ENCODE results near the gene PHF5A.

The PHF5A gene, protein sequence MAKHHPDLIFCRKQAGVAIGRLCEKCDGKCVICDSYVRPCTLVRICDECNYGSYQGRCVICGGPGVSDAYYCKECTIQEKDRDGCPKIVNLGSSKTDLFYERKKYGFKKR

DNA sequence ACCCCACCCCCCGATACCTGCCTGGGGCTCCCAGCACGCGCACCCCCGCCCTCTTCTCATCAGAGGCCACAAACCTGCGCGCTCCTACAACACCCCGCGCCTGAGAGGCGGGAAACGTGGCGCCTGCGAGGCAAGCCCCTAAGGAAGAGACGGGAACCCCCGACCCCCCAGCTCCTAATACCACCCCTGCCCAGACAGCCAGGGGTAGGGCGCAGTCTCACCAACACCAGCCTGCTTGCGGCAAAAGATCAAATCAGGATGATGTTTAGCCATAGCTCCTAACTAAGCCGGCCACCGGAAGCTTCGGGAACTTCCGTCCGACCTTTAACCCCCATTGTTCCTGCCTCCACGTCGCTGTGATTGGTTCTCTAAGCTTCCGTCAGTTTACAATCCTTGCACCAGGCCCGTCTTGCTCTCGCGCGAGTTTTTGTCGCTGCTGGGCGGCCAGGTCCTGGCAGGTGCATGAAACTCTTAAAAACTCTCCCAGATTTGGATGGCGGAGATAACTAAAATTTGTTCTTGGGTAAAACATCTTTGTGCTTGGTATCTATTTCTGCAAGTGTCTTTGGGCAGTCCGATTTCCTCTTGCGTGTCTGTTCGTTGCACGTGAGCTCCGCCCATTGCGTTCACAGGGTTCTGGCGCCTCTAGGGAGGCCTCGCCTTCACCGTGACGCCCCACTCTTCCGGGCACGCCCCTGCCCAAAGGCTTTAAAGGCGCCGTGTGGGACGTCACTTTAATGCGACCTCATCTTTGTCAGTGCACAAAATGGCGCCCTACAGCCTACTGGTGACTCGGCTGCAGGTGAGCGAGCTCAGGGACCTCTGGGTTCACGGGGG lies at the start of gene PHF5A, which contains the start of gene ACO2:
TSS of gene PHF5A (minus strand) at position 312 of the 837 bp plus-strand sequence. CDS start at position 273, 39 bp downstream.
TSS of gene ACO2 (plus strand) at position 737 of the 837 bp plus-strand sequence. CDS start at position 767, 30 bp downstream.
- DNase-seq (ENCODE audit: low read depth), result peak; percentile 99
- H3K27me3 ChIP-seq (replicated peaks; ENCODE audit: control insufficient read depth, insufficient read depth, low read length), result no peaks in the 10 kb centered on the region
- peaks cover 31% of the 10 kb centered on the region for H3K4me1 ChIP-seq (ENCODE audit: control insufficient read depth, insufficient read depth, low read length)
- peaks cover 42% of the 10 kb centered on the region for H3K36me3 ChIP-seq (ENCODE audit: control insufficient read depth, insufficient read depth, low read length, severe bottlenecking)
- H3K9ac ChIP-seq (ENCODE audit: low read length), result peak within 1 kb of the TSS; percentile 93
- peak within 1 kb of the TSS; percentile 94 for H3K4me3 ChIP-seq (ENCODE audit: low read length)
- no peaks in the 10 kb centered on the region for H3K9me3 ChIP-seq (ENCODE audit: control insufficient read depth, low read length)

DNA sequence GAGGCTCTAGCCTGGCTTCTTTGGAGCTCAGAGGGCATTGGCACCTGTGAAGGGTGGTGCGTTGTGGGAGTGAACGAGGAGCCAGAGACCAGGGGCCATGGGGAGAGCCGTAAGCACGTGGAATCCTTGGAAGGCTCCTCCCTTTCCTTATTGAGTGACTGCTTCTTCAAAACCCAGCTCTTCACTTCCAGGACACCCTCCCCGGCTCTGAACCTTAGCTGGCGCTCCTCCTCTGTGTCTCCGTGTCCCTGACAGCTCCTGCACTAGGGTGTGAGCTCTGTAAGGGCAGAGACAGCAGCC lies 49.5 kb upstream of the PHF5A start:
- H3K9ac ChIP-seq (ENCODE audit: low read length), result no peak overlapping the region
- no peaks in the 10 kb centered on the region for H3K27me3 ChIP-seq (replicated peaks; ENCODE audit: control insufficient read depth, insufficient read depth, low read length)
- H3K4me1 ChIP-seq (ENCODE audit: control insufficient read depth, insufficient read depth, low read length), result peaks cover 10% of the 10 kb centered on the region
- H3K9me3 ChIP-seq (ENCODE audit: control insufficient read depth, low read length), result no peaks in the 10 kb centered on the region
- peaks cover 70% of the 10 kb centered on the region for H3K36me3 ChIP-seq (ENCODE audit: control insufficient read depth, insufficient read depth, low read length, severe bottlenecking)
- H3K4me3 ChIP-seq (ENCODE audit: low read length), result no peak overlapping the region
- no peak for DNase-seq (ENCODE audit: low read depth)

DNA sequence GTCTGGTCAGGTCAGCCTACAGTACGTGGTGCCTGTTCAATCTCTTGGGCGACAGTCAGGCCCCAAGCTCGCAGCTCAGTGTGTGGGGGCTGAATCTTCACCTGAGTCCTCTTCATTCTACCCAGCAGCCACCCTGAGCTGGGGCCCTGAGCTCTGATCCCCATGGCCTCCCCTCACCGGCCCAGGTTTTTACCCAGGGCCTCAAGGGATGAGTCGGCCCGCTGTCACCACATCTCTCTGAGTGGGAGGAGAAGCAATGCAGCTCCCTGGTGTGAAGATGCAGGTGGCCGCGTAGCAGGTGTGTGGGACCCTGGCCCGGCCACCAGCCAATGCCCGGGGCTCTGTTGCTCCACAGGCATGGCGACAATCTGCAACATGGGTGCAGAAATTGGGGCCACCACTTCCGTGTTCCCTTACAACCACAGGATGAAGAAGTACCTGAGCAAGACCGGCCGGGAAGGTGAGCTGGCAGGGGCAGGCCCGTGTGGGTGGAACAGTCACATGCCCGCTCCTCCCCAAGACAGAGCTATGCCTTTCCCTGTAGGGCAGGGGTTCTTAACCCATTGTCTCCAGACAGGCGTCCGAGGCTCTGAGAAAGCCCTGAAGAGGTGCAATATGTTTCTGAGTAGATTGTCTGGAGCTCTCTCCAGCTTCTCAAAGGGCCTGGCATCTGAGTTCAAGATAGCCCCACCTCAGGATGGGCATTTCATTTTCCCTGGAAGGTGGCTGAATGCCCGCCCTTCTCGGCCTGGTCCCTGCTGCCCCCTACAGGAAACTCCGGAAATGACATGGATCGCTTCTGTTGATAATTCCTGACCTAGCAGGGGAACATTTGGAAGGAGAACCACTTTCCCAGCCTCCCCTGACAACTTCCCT lies 48.9 kb upstream of the PHF5A start:
- peaks cover 15% of the 10 kb centered on the region for H3K4me1 ChIP-seq (ENCODE audit: control insufficient read depth, insufficient read depth, low read length)
- H3K4me3 ChIP-seq (ENCODE audit: low read length), result no peak overlapping the region
- no peaks in the 10 kb centered on the region for H3K9me3 ChIP-seq (ENCODE audit: control insufficient read depth, low read length)
- no peak overlapping the region for H3K9ac ChIP-seq (ENCODE audit: low read length)
- no peaks in the 10 kb centered on the region for H3K27me3 ChIP-seq (replicated peaks; ENCODE audit: control insufficient read depth, insufficient read depth, low read length)
- H3K36me3 ChIP-seq (ENCODE audit: control insufficient read depth, insufficient read depth, low read length, severe bottlenecking), result peaks cover 73% of the 10 kb centered on the region
- peak; percentile 85 for DNase-seq (ENCODE audit: low read depth)

DNA sequence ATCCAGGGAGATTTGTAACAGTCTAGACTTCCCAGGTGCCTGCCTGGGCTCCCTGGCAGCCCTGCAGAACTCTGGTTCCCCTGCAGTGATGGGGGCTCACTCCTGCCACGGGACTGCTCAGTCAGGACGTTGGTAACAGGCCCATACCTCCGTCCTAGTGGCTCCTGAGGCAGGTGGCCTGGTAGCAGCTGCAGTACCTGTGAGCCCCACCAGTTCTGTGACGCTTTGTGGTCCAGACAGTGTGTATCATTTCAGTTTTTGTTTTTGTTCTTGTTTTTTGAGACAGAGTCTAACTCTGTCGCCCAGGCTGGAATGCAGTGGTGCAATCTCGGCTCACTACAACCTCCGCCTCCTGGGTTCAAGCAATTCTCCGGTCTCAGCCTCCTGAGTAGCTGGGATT lies 48.0 kb upstream of the PHF5A start:
- no peaks in the 10 kb centered on the region for H3K9me3 ChIP-seq (ENCODE audit: control insufficient read depth, low read length)
- no peak for DNase-seq (ENCODE audit: low read depth)
- H3K36me3 ChIP-seq (ENCODE audit: control insufficient read depth, insufficient read depth, low read length, severe bottlenecking), result peaks cover 81% of the 10 kb centered on the region
- no peaks in the 10 kb centered on the region for H3K27me3 ChIP-seq (replicated peaks; ENCODE audit: control insufficient read depth, insufficient read depth, low read length)
- H3K9ac ChIP-seq (ENCODE audit: low read length), result no peak overlapping the region
- peaks cover 18% of the 10 kb centered on the region for H3K4me1 ChIP-seq (ENCODE audit: control insufficient read depth, insufficient read depth, low read length)
- H3K4me3 ChIP-seq (ENCODE audit: low read length), result no peak overlapping the region

DNA sequence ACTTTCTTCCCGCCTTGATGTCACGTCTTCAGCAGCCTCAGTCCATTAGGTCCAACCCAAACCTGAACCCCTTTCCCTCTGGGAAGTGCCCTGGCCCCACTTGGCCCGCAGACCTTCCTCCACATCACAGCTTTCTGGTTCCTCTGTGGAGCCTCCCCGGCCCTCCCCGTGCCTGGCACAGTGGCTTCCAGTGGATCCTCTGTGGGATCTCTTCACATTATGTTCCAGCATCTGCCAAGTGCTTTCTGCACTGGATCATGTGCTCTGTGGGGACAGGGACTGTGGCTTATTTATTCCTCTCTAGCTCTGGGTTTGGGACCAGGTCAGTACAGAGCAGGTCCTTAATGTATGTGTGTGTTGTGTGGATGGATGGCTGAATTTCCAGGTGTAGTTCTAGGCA lies 44.9 kb upstream of the PHF5A start:
- Histone ChIP-seq H3K4me1 (ENCODE audit: control insufficient read depth, insufficient read depth, low read length) (peaks cover 19% of the 10 kb centered on the region), H3K9ac (ENCODE audit: low read length) (no peak overlapping the region), H3K9me3 (ENCODE audit: control insufficient read depth, low read length) (no peaks in the 10 kb centered on the region), H3K36me3 (ENCODE audit: control insufficient read depth, insufficient read depth, low read length, severe bottlenecking) (peaks cover 81% of the 10 kb centered on the region), H3K27me3 (replicated peaks; ENCODE audit: control insufficient read depth, insufficient read depth, low read length) (no peaks in the 10 kb centered on the region), H3K4me3 (ENCODE audit: low read length) (no peak overlapping the region)
- no peak for DNase-seq (ENCODE audit: low read depth)

DNA sequence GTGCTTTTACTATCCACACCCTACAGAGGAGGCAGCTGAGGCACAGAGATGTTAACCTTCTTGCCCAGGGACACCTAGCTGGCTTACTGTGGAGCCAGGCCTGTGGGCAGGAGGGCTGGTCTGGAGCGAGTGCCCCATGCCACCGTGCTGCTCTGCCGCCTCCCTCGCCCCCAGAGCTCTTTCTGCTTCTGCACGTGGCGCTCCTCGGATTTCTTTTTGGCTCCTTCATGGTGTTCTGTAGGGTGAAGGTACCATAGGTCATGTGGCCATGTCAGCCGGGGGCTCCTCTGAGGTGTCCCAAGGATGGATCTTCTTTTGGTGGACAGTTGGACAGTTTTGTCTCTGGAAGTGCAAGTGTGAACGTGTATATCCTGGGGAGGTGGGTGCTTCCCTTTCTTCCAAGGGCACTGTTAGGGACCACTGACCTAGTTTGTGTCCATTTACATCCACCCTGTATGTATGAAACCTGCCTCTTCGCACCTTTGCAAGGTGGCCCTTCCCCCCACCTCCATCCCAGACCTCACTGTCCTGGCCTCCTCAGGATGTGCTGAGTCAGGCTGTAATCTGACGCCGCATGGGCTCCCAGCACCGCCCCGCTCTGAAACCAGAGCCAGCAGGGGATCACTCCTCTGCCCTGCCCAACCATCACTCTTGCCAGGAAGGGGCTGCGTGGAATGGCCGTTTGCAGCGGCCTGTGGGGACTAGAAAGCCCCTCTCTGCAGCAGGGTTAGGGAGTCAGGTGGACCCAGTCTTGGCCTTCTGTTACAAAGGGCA lies 44.1 kb upstream of the PHF5A start:
- Histone ChIP-seq H3K36me3 (ENCODE audit: control insufficient read depth, insufficient read depth, low read length, severe bottlenecking) (peaks cover 83% of the 10 kb centered on the region), H3K9ac (ENCODE audit: low read length) (peak overlapping the region; percentile 13)
- DNase-seq (ENCODE audit: low read depth), result peak; percentile 87

DNA sequence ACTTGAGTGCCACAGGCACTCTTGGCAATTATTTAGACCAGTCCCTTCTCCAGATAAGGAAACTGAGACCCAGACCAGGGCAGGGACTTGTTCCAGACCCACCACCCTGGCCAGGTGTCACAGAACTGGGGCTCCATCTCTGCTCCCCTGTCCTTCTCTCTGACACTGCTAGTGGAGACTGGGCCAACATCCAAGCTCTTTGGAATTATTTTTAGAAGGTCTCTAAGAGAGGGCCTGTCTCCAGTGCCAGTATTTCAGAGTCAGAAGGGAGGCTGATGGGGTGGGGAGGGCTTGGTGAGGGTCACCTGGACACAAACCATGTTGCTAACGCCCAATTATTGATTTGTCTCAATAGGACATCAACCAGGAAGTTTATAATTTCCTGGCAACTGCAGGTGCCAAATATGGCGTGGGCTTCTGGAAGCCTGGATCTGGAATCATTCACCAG lies 43.1 kb upstream of the PHF5A start:
- Histone ChIP-seq H3K9me3 (ENCODE audit: control insufficient read depth, low read length) (no peaks in the 10 kb centered on the region), H3K27me3 (replicated peaks; ENCODE audit: control insufficient read depth, insufficient read depth, low read length) (no peaks in the 10 kb centered on the region), H3K36me3 (ENCODE audit: control insufficient read depth, insufficient read depth, low read length, severe bottlenecking) (peaks cover 79% of the 10 kb centered on the region), H3K4me1 (ENCODE audit: control insufficient read depth, insufficient read depth, low read length) (peaks cover 17% of the 10 kb centered on the region), H3K4me3 (ENCODE audit: low read length) (no peak overlapping the region), H3K9ac (ENCODE audit: low read length) (no peak overlapping the region)
- DNase-seq (ENCODE audit: low read depth), result no peak

More for the DNA sequence above, 44.1 kb upstream of the PHF5A start:
- Histone ChIP-seq H3K4me3 (ENCODE audit: low read length) (no peak overlapping the region), H3K4me1 (ENCODE audit: control insufficient read depth, insufficient read depth, low read length) (peaks cover 21% of the 10 kb centered on the region), H3K9me3 (ENCODE audit: control insufficient read depth, low read length) (no peaks in the 10 kb centered on the region), H3K27me3 (replicated peaks; ENCODE audit: control insufficient read depth, insufficient read depth, low read length) (no peaks in the 10 kb centered on the region)

DNA sequence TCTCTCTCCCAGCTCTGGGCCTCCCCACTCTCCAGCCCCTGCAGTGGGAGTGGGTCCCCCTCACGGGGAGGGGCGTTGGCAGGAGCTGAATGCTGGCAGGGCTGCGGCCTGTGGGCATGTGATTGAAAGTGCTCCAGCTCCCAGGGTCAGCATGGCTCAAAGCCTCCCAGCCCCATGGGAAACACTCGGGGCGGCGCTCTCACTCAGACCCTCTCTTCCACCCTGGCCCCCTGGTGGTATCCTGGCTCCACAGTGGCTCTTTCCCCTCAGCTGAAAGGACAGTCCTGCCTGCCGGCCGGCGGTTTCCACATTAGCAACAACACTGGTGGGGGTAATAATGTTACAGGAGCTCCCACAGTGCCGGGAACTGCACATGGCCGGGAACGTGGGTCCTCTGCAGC lies 40.3 kb upstream of the PHF5A start:
- peaks cover 53% of the 10 kb centered on the region for H3K36me3 ChIP-seq (ENCODE audit: control insufficient read depth, insufficient read depth, low read length, severe bottlenecking)
- no peaks in the 10 kb centered on the region for H3K9me3 ChIP-seq (ENCODE audit: control insufficient read depth, low read length)
- no peak overlapping the region for H3K4me3 ChIP-seq (ENCODE audit: low read length)
- H3K9ac ChIP-seq (ENCODE audit: low read length), result peak overlapping the region; percentile 25
- no peak for DNase-seq (ENCODE audit: low read depth)
- peaks cover 27% of the 10 kb centered on the region for H3K4me1 ChIP-seq (ENCODE audit: control insufficient read depth, insufficient read depth, low read length)
- H3K27me3 ChIP-seq (replicated peaks; ENCODE audit: control insufficient read depth, insufficient read depth, low read length), result no peaks in the 10 kb centered on the region

DNA sequence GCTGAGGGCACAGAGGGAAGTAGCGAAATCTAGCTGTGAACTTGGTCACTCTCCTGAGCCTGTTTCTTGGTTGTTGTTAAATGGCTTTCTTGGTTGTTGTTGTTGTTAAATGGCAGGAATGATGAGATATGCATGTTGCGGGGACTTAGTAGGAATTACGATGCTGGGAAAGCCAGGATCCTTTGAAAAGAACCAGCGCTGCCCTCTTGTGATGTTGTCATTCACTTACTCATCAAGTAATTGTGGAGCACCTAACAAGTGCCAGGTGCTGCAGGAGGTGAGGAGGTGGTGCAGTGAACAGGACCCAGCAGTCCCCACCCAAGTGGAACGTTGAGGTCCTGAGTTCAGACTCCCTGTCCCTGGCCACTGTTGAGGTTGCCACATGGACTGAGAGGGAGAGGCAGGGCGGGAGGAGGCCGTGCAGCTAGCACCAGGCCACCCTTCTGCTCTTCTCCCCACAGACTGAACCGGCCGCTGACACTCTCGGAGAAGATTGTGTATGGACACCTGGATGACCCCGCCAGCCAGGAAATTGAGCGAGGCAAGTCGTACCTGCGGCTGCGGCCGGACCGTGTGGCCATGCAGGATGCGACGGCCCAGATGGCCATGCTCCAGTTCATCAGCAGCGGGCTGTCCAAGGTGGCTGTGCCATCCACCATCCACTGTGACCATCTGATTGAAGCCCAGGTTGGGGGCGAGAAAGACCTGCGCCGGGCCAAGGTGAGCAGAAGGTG lies 39.0 kb upstream of the PHF5A start:
- no peak for DNase-seq (ENCODE audit: low read depth)
- H3K4me3 ChIP-seq (ENCODE audit: low read length), result no peak overlapping the region
- no peak overlapping the region for H3K9ac ChIP-seq (ENCODE audit: low read length)
- H3K27me3 ChIP-seq (replicated peaks; ENCODE audit: control insufficient read depth, insufficient read depth, low read length), result no peaks in the 10 kb centered on the region
- H3K4me1 ChIP-seq (ENCODE audit: control insufficient read depth, insufficient read depth, low read length), result peaks cover 17% of the 10 kb centered on the region
- peaks cover 48% of the 10 kb centered on the region for H3K36me3 ChIP-seq (ENCODE audit: control insufficient read depth, insufficient read depth, low read length, severe bottlenecking)
- H3K9me3 ChIP-seq (ENCODE audit: control insufficient read depth, low read length), result no peaks in the 10 kb centered on the region

DNA sequence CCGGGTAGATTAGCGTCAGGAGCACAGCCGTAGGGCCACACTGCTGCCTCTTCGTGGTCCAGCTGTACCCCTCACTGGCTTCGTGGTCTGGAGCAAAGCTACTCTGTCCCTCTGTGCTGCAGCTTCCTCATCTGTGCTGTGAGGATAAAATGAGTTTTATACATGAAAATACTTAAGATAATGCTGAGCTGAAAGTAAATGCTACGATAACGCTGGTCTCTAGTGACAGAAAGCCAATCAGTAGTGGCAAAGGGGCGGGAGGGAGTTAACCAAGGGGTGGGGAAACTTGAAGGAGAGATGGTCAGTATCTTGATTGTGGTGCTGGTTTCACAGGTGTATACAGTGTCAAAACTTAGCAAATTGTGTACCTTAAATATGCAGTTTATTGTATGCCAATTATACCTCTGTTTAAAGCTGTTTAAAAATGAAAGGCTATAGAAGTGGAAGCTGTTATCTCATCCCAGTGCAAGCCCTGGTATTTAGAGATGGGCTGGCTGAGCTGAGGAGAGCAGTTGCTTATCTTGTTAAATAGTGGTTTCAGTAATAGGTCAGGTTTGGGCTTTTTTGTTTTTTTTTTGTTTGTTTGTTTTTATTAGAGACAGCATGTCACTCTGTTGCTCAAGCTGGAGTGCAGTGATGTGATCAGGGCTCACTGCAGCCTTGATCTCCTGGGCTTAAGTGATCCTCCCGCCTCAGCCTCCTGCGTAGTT lies 37.2 kb upstream of the PHF5A start:
- H3K4me3 ChIP-seq (ENCODE audit: low read length), result no peak overlapping the region
- no peak overlapping the region for H3K9ac ChIP-seq (ENCODE audit: low read length)
- peaks cover 51% of the 10 kb centered on the region for H3K36me3 ChIP-seq (ENCODE audit: control insufficient read depth, insufficient read depth, low read length, severe bottlenecking)
- no peak for DNase-seq (ENCODE audit: low read depth)
- peaks cover 13% of the 10 kb centered on the region for H3K4me1 ChIP-seq (ENCODE audit: control insufficient read depth, insufficient read depth, low read length)
- no peaks in the 10 kb centered on the region for H3K27me3 ChIP-seq (replicated peaks; ENCODE audit: control insufficient read depth, insufficient read depth, low read length)
- H3K9me3 ChIP-seq (ENCODE audit: control insufficient read depth, low read length), result no peaks in the 10 kb centered on the region
